Suprapubic skin (tissue), 4 donors: ENCODE measurements around the gene CAV3. TPM values are rescaled to one million over a fixed set of nuclear protein-coding genes. Genes with fewer than 3 reads are reported as not detected.
"Not testable (repeated sequence)": the region's sequence is repeated elsewhere in the genome, so short reads cannot be mapped to it uniquely, and the experiment has no call there.

ENCODE experiments used
- DNase-seq, 2 donors: peaks; one replicate each; pipeline ENCODE4 v3.0.0-alpha.2; 2019; ENCODE audit warnings: low spot score in 2 of 2
- H3K27ac ChIP-seq: fragments of 200-600 bp; sonication (generic); one replicate; pipeline ENCODE4 v1.5.1; 2019
- H3K27me3 ChIP-seq: fragments of 200-600 bp; sonication (generic); one replicate; pipeline ENCODE4 v1.5.1; 2019
- H3K36me3 ChIP-seq: fragments of 200-600 bp; sonication (generic); one replicate; pipeline ENCODE4 v1.5.1; 2019
- H3K4me1 ChIP-seq: fragments of 200-600 bp; sonication (generic); one replicate; pipeline ENCODE4 v1.5.1; 2019
- H3K4me3 ChIP-seq: fragments of 200-600 bp; sonication (generic); one replicate; pipeline ENCODE4 v1.5.1; 2019; ENCODE audit warnings: mild to moderate bottlenecking
- H3K9me3 ChIP-seq: fragments of 200-600 bp; sonication (generic); one replicate; pipeline ENCODE4 v1.5.1; 2019
- CTCF ChIP-seq, 2 donors: fragments of 200-600 bp in 1 of 2; fragments of 450-650 bp in 1 of 2; sonication (generic) in 1 of 2; IDR thresholded peaks; one replicate each; pipeline ENCODE4 v1.5.1; 2016 to 2019; ENCODE audit warnings: antibody characterized with exemption in 2 of 2, mild to moderate bottlenecking in 1 of 2, moderate library complexity in 1 of 2
- EP300 ChIP-seq: sonication (generic); formaldehyde crosslinking; IDR thresholded peaks from one replicate; pipeline ENCODE4 v1.6.1; 2017; ENCODE audit warnings: antibody characterized with exemption
- POLR2A ChIP-seq, 2 donors: fragments of 450-650 bp; IDR thresholded peaks; one replicate each; pipeline ENCODE4 v1.6.1; 2017; ENCODE audit warnings: antibody characterized with exemption in 2 of 2, mild to moderate bottlenecking in 2 of 2, moderate library complexity in 2 of 2
- POLR2AphosphoS5 ChIP-seq, 3 donors: sonication (generic); formaldehyde crosslinking; IDR thresholded peaks; one replicate each; pipeline ENCODE4 v1.6.1; 2017; ENCODE audit warnings: antibody characterized with exemption in 3 of 3
- WGBS: methylation state at CpG from one replicate; pipeline ENCODE4 v1.1.5; 2018; 5-methylcytosine and 5-hydroxymethylcytosine counted together
- total RNA-seq, 4 donors: library from RNA; depleted of rRNA; stranded (reverse); fragments of >200 nt; gene quantifications; one replicate each; pipeline ENCODE4 v1.1.0, GENCODE V29; 2016

Gene CAV3
- total RNA-seq, 4 donors from 2014 or later = not detected

- TF ChIP-seq EP300 = no peak
- no peak for TF ChIP-seq POLR2A (IDR thresholded peaks at IDR 0.05)
- TF ChIP-seq POLR2AphosphoS5 (IDR thresholded peaks at IDR 0.05) = no peak
- TF ChIP-seq CTCF (IDR thresholded peaks at IDR 0.05) = no peak
- no peak overlapping the region for H3K4me3 ChIP-seq
- H3K4me1 ChIP-seq = peaks cover 8% of the 10 kb centered on the region
- no peaks in the 10 kb centered on the region for H3K27me3 ChIP-seq
- no peaks in the 10 kb centered on the region for H3K9me3 ChIP-seq
- H3K27ac ChIP-seq = no peak overlapping the region
- 78% methylated on average over 8 of the region's 8 CpGs for WGBS
- H3K36me3 ChIP-seq = no peaks in the 10 kb centered on the region
- no peak for DNase-seq
Measured at GRCh38 chr3:8709801-8710507, 23.6 kb upstream of the CAV3 start.

GRCh38 chr3:8712045-8712907, 21.3 kb upstream of the CAV3 start:
- Histone ChIP-seq H3K9me3 (no peaks in the 10 kb centered on the region), H3K27ac (no peak overlapping the region), H3K36me3 (no peaks in the 10 kb centered on the region), H3K4me1 (peaks cover 8% of the 10 kb centered on the region), H3K27me3 (no peaks in the 10 kb centered on the region), H3K4me3 (no peak overlapping the region)
- no peak for DNase-seq
- TF ChIP-seq CTCF (IDR thresholded peaks at IDR 0.05) = no peak
- no peak for TF ChIP-seq EP300
- no peak for TF ChIP-seq POLR2AphosphoS5 (IDR thresholded peaks at IDR 0.05)
- no peak for TF ChIP-seq POLR2A (IDR thresholded peaks at IDR 0.05)
- whole genome bisulfite sequencing = 41% methylated on average over 9 of the region's 9 CpGs

- Histone ChIP-seq H3K27me3 (no peaks in the 10 kb centered on the region), H3K36me3 (no peaks in the 10 kb centered on the region), H3K27ac (no peak overlapping the region), H3K4me1 (peaks cover 8% of the 10 kb centered on the region), H3K9me3 (no peaks in the 10 kb centered on the region), H3K4me3 (no peak overlapping the region)
- TF ChIP-seq CTCF (IDR thresholded peaks at IDR 0.05) (no peak), EP300 (no peak)
- 44% methylated on average over 2 of the region's 2 CpGs for WGBS
- DNase-seq = no peak
Measured at GRCh38 chr3:8712908-8713255, 20.7 kb upstream of the CAV3 start.

GRCh38 chr3:8713901-8714759, 19.5 kb upstream of the CAV3 start:
- 76% methylated on average over 14 of the region's 14 CpGs for whole genome bisulfite sequencing
- H3K27ac ChIP-seq = no peak overlapping the region
- no peak for DNase-seq
- no peaks in the 10 kb centered on the region for H3K27me3 ChIP-seq
- H3K4me1 ChIP-seq = peaks cover 8% of the 10 kb centered on the region
- H3K4me3 ChIP-seq = no peak overlapping the region
- H3K36me3 ChIP-seq = no peaks in the 10 kb centered on the region
- TF ChIP-seq CTCF (IDR thresholded peaks at IDR 0.05) (no peak), POLR2AphosphoS5 (IDR thresholded peaks at IDR 0.05) (no peak), EP300 (no peak)
- H3K9me3 ChIP-seq = no peaks in the 10 kb centered on the region

GRCh38 chr3:8715757-8716156, 17.8 kb upstream of the CAV3 start:
- DNase-seq, H3K27ac ChIP-seq, H3K9me3 ChIP-seq, H3K27me3 ChIP-seq, H3K36me3 ChIP-seq, H3K4me3 ChIP-seq, H3K4me1 ChIP-seq: not testable (repeated sequence)
- WGBS = 77% methylated on average over 12 of the region's 12 CpGs
